ENCODE data around the gene SMCO4. TPM values are rescaled to one million over a fixed set of nuclear protein-coding genes. Genes with fewer than 3 reads are reported as not detected.
A peak's percentile ranks its signal among the peaks of the same experiment; 100 is the strongest.
"Not testable (repeated sequence)": the region's sequence is repeated elsewhere in the genome, so short reads cannot be mapped to it uniquely, and the experiment has no call there.

Gene SMCO4
- total RNA-seq, 1 experiment from 2014 or later = 50.1 TPM

DNA sequence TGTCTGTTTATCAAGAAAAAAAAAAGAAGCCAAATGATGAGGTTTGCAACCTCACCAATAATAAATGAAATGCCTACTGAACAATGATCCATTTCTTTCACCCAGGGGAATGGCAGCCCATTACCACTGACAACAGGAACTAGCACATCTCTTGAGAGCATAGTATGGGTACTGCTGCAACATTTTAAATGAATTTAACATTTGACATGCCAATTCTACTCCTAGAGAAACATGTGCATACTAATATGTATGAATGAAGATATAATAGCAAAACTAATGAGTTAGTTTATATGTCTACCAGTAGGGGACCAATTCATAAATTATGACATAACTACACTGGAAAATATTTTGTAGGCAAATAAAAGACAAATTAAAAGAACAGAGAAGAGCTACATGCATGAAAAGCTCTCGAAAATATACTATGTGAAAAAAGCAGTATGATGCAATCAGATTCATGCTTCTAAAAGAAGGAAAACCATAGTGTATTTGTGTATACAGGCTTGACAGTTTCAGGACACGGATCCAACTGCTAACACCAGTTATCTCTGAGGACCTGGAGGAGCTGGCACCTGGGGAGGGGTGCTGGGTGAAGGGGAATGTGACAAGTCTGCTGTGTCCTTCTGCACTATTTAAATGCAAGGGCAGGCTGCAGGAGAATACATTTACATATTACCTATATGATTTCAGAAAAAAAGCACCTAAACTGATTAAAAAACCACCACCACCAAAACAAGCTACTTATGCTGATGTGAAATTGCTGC is 6.9 kb downstream of the SMCO4 start (continued):
- TF ChIP-seq, protein P1, sequence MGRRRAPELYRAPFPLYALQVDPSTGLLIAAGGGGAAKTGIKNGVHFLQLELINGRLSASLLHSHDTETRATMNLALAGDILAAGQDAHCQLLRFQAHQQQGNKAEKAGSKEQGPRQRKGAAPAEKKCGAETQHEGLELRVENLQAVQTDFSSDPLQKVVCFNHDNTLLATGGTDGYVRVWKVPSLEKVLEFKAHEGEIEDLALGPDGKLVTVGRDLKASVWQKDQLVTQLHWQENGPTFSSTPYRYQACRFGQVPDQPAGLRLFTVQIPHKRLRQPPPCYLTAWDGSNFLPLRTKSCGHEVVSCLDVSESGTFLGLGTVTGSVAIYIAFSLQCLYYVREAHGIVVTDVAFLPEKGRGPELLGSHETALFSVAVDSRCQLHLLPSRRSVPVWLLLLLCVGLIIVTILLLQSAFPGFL (CRISPR knock-in tag; IDR thresholded peaks at IDR 0.05; ENCODE audit: borderline replicate concordance) = no peak

DNA sequence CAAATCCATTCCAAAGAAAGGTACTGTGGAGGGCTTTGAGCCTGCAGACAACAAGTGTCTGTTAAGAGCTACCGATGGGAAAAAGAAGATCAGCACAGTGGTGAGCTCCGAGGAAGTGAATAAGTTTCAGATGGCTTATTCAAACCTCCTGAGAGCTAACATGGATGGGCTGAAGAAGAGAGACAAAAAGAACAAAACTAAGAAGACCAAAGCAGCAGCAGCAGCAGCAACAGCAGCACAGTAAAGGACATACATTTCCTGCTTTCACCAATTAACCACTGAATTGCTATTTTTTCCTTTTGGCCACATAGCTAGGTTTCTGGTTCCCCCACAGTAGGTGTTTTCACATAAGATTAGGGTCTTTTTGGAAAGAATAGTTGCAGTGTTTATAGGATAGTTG is 7.6 kb downstream of the SMCO4 start:
- H3K9me3 Mint-ChIP-seq; POLR2A ChIA-PET; ATAC-seq; CTCF ChIA-PET; H3K27me3 Mint-ChIP-seq (ENCODE audit: low read depth); H3K4me3 Mint-ChIP-seq; DNase-seq (ENCODE audit: low spot score): not testable (repeated sequence)
- Mint-ChIP-seq H3K4me1 (peaks cover 68% of the 10 kb centered on the region), H3K27ac (peak overlapping the region; percentile 14), H3K36me3 (peaks cover 12% of the 10 kb centered on the region)

DNA sequence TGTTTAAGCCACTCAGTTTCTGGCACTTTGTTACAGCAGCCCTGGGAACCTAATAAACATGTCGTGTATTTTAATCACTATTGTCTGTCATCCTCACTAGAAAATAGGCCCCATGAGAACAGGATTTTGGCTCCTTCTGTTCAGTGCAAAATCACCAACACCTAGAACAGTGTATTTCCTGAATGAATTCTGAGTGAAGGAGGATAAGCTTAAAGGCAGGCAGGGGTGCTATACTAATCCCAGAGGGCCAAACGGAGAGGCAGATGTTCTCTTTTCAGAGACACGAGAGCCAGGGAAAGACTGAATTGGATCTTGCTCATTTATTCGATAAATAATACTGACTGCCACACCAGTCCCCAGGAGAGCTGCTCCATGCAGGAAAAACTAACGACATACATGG is 10.4 kb downstream of the SMCO4 start:
- Mint-ChIP-seq H3K9me3 (peaks cover 9% of the 10 kb centered on the region; the same call in 1 of the 2 replicates), H3K4me3 (no peak overlapping the region), H3K27ac (no peak overlapping the region), H3K36me3 (peaks cover 14% of the 10 kb centered on the region), H3K4me1 (peaks cover 72% of the 10 kb centered on the region), H3K27me3 (ENCODE audit: low read depth) (no peaks in the 10 kb centered on the region)
- POLR2A ChIA-PET = no interaction called here
- CTCF ChIA-PET = no interaction called here
- TF ChIP-seq, protein P2, sequence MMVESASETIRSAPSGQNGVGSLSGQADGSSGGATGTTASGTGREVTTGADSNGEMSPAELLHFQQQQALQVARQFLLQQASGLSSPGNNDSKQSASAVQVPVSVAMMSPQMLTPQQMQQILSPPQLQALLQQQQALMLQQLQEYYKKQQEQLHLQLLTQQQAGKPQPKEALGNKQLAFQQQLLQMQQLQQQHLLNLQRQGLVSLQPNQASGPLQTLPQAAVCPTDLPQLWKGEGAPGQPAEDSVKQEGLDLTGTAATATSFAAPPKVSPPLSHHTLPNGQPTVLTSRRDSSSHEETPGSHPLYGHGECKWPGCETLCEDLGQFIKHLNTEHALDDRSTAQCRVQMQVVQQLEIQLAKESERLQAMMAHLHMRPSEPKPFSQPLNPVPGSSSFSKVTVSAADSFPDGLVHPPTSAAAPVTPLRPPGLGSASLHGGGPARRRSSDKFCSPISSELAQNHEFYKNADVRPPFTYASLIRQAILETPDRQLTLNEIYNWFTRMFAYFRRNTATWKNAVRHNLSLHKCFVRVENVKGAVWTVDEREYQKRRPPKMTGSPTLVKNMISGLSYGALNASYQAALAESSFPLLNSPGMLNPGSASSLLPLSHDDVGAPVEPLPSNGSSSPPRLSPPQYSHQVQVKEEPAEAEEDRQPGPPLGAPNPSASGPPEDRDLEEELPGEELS (CRISPR knock-in tag; IDR thresholded peaks at IDR 0.05) = no peak
- DNase-seq (ENCODE audit: low spot score) = no peak
- ATAC-seq = no peak

DNA sequence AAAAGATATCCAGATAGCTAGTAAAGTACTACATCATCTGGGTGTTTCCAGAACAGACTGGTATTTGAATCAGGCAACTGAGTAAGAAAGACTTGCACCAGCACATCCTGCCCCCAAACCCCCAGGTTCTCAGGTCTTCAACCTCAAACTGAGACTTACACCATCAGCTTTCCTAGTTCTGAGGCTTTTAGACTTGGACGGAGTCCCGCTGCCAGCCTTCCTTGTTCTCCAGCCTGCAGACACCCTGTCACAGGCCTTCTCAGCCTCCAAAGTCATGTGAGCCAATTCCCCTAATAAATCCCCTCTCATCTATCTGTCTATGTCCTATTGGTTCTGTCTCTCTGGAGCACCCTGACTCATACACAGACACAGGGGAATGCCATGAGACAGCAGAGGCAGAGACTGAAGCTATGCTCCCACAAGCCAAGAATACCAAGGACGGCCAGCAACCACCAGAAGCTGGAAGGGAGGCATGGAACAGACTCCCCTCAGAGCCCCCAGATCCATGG is 10.9 kb downstream of the SMCO4 start:
- Mint-ChIP-seq H3K9me3 (peaks cover 9% of the 10 kb centered on the region; the same call in 1 of the 2 replicates), H3K4me1 (peaks cover 68% of the 10 kb centered on the region), H3K27ac (no peak overlapping the region), H3K4me3 (no peak overlapping the region), H3K36me3 (peaks cover 14% of the 10 kb centered on the region), H3K27me3 (ENCODE audit: low read depth) (no peaks in the 10 kb centered on the region)
- no peak for ATAC-seq
- DNase-seq (ENCODE audit: low spot score) = no peak
- POLR2A ChIA-PET = no interaction called here
- no peak for TF ChIP-seq ZNF263 (CRISPR knock-in tag; IDR thresholded peaks at IDR 0.05; ENCODE audit: low read depth)
- TF ChIP-seq, protein P3, sequence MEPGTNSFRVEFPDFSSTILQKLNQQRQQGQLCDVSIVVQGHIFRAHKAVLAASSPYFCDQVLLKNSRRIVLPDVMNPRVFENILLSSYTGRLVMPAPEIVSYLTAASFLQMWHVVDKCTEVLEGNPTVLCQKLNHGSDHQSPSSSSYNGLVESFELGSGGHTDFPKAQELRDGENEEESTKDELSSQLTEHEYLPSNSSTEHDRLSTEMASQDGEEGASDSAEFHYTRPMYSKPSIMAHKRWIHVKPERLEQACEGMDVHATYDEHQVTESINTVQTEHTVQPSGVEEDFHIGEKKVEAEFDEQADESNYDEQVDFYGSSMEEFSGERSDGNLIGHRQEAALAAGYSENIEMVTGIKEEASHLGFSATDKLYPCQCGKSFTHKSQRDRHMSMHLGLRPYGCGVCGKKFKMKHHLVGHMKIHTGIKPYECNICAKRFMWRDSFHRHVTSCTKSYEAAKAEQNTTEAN (CRISPR knock-in tag; IDR thresholded peaks at IDR 0.05) = no peak
- TF ChIP-seq, protein P4, sequence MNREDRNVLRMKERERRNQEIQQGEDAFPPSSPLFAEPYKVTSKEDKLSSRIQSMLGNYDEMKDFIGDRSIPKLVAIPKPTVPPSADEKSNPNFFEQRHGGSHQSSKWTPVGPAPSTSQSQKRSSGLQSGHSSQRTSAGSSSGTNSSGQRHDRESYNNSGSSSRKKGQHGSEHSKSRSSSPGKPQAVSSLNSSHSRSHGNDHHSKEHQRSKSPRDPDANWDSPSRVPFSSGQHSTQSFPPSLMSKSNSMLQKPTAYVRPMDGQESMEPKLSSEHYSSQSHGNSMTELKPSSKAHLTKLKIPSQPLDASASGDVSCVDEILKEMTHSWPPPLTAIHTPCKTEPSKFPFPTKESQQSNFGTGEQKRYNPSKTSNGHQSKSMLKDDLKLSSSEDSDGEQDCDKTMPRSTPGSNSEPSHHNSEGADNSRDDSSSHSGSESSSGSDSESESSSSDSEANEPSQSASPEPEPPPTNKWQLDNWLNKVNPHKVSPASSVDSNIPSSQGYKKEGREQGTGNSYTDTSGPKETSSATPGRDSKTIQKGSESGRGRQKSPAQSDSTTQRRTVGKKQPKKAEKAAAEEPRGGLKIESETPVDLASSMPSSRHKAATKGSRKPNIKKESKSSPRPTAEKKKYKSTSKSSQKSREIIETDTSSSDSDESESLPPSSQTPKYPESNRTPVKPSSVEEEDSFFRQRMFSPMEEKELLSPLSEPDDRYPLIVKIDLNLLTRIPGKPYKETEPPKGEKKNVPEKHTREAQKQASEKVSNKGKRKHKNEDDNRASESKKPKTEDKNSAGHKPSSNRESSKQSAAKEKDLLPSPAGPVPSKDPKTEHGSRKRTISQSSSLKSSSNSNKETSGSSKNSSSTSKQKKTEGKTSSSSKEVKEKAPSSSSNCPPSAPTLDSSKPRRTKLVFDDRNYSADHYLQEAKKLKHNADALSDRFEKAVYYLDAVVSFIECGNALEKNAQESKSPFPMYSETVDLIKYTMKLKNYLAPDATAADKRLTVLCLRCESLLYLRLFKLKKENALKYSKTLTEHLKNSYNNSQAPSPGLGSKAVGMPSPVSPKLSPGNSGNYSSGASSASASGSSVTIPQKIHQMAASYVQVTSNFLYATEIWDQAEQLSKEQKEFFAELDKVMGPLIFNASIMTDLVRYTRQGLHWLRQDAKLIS (CRISPR knock-in tag; IDR thresholded peaks at IDR 0.05; ENCODE audit: borderline replicate concordance) = no peak
- TF ChIP-seq, protein P5, sequence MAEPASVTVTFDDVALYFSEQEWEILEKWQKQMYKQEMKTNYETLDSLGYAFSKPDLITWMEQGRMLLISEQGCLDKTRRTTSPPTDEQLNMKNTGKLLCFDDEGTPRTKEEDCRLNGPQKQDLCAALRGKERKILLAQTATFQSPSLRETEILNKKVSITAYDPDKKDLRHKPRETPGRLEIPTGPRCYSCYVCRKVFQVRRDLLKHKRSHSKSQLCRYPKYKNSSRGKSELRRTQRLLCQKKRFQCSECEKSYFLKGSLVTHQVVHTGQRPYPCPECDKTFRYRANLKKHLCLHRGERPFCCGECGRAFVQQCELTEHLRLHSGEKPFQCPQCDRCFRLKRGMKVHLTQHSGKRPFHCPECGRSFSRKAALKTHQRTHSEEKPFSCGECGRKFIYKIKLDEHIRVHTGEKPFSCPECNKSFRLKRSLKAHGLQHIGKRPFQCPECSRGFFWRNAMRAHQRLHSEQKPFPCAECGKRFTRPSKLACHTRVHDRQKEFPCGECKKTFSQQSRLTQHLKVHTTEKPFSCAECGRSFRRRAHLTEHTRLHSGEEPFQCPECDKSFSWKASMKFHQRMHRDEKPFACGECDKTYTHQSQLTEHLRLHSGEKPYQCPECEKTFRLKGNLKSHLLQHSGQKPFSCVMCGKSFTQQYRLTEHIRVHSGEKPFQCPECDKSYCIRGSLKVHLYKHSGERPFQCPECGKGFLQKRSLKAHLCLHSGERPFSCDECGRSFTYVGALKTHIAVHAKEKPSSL (CRISPR knock-in tag; conservative IDR thresholded peaks at IDR 0.05) = no peak
- TF ChIP-seq ZNF416 (CRISPR knock-in tag; IDR thresholded peaks at IDR 0.05) = no peak
- TF ChIP-seq FOXJ3 (CRISPR knock-in tag; IDR thresholded peaks at IDR 0.05; ENCODE audit: borderline replicate concordance) = no peak
- TF ChIP-seq GABPB1 (CRISPR knock-in tag; IDR thresholded peaks at IDR 0.05) = no peak
- TF ChIP-seq NFYB (CRISPR knock-in tag; conservative IDR thresholded peaks at IDR 0.05; ENCODE audit: low read depth) = no peak
- CTCF ChIA-PET = interaction anchor here (1.3 kb wide), 1 partner anchor 10 kb away, joined by 4 read pairs; no protein-coding TSS in a partner anchor

Data from WTC11 (cell line).